Adrenal gland (tissue), 5 donors: ENCODE results near the gene RNMT.

Source experiments
- CTCF ChIP-seq, 6 experiments: fragments of 450-650 bp in 4 of 6; fragments of 200-600 bp in 2 of 6; sonication (generic) in 1 of 6; IDR thresholded peaks; 1 replicate in 5 of 6; 2 replicates in 1 of 6; pipeline versions ENCODE4 v1.5.1 to v1.8.0; 2016 to 2021; ENCODE audit warnings: antibody characterized with exemption in 6 of 6, mild to moderate bottlenecking in 2 of 6, moderate library complexity in 1 of 6
- POLR2A ChIP-seq, 2 donors: fragments of 450-650 bp; IDR thresholded peaks; one replicate each; pipeline ENCODE4 v1.6.1; 2017; ENCODE audit warnings: antibody characterized with exemption in 2 of 2, mild to moderate bottlenecking in 2 of 2, moderate library complexity in 1 of 2
- donor health status: DM: no; HTN: no; CAD: no.

- no peak for TF ChIP-seq CTCF (IDR thresholded peaks at IDR 0.05)
- TF ChIP-seq POLR2A (IDR thresholded peaks at IDR 0.05) = no peak
These were observed 64.7 kb downstream of the RNMT start for GRCh38 chr18:13791181-13791580.
